ENCODE measurements around the gene TRIML1.

GRCh38 chr4:188145601-188146000 lies 6.4 kb downstream of the TRIML1 start:
- TF ChIP-seq, protein P1, sequence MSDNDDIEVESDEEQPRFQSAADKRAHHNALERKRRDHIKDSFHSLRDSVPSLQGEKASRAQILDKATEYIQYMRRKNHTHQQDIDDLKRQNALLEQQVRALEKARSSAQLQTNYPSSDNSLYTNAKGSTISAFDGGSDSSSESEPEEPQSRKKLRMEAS (IDR thresholded peaks at IDR 0.05): no peak
- TF ChIP-seq FOXM1 (IDR thresholded peaks at IDR 0.05; ENCODE audit: borderline replicate concordance, low read depth) (no peak), RAD21 (IDR thresholded peaks at IDR 0.05; ENCODE audit: low read depth) (no peak), TAF1 (IDR thresholded peaks at IDR 0.05; ENCODE audit: low read depth) (no peak), CEBPB (IDR thresholded peaks at IDR 0.05) (no peak), CREB1 (IDR thresholded peaks at IDR 0.05; ENCODE audit: low read depth) (no peak), TCF12 (IDR thresholded peaks at IDR 0.05; ENCODE audit: low read depth) (no peak), YY1 (IDR thresholded peaks at IDR 0.05; ENCODE audit: low read depth) (no peak), EP300 (IDR thresholded peaks at IDR 0.05; ENCODE audit: borderline replicate concordance) (no peak), REST (IDR thresholded peaks at IDR 0.05; ENCODE audit: low read depth) (no peak), NFIC (IDR thresholded peaks at IDR 0.05) (no peak), TEAD4 (IDR thresholded peaks at IDR 0.05) (no peak), ZBTB7A (IDR thresholded peaks at IDR 0.05; ENCODE audit: low read depth) (no peak)
- TF ChIP-seq, protein P2, sequence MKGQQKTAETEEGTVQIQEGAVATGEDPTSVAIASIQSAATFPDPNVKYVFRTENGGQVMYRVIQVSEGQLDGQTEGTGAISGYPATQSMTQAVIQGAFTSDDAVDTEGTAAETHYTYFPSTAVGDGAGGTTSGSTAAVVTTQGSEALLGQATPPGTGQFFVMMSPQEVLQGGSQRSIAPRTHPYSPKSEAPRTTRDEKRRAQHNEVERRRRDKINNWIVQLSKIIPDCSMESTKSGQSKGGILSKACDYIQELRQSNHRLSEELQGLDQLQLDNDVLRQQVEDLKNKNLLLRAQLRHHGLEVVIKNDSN (IDR thresholded peaks at IDR 0.05): no peak
